ENCODE data around the gene UBTD2. TPM values are rescaled to one million over a fixed set of nuclear protein-coding genes. Genes with fewer than 3 reads are reported as not detected.

The UBTD2 gene
- total and polyA plus RNA-seq, 10 of the 15 experiments (the other 5 are each of a cell fraction or from before 2014, with no cell fraction given) = 7.7 to 30.5 (median 19.4) TPM

- TF ChIP-seq MEF2A (IDR thresholded peaks at IDR 0.05; ENCODE audit: insufficient read depth, low read depth, low read length) (no peak), ETV6 (conservative IDR thresholded peaks at IDR 0.05 in 1 of 2, IDR thresholded peaks at IDR 0.05 in 1 of 2; ENCODE audit: borderline replicate concordance in 1 of 2, low read depth in 1 of 2) (no peak), IRF3 (IDR thresholded peaks at IDR 0.05) (no peak), CREB1 (IDR thresholded peaks at IDR 0.05; ENCODE audit: low read depth) (peak; percentile 51; the same call in 1 of the 2 replicates), CEBPZ (IDR thresholded peaks at IDR 0.05; ENCODE audit: low read depth, low read length) (no peak), MYC (IDR thresholded peaks at IDR 0.05; ENCODE audit: insufficient read depth, insufficient read length, insufficient replicate concordance, low read length, severe bottlenecking) (peak; percentile 20), EED (IDR thresholded peaks at IDR 0.05; ENCODE audit: low read depth) (no peak), POLR2AphosphoS5 (IDR thresholded peaks at IDR 0.05; ENCODE audit: low read length) (peak; percentile 37; the same call in 1 of the 2 replicates), MEF2B (IDR thresholded peaks at IDR 0.05; ENCODE audit: partially characterized antibody, poor library complexity, severe bottlenecking) (peak; percentile 18), ASH2L (IDR thresholded peaks at IDR 0.05; ENCODE audit: borderline replicate concordance, low read depth) (0 out of 2 replicates have a peak, but pooled peaks have one; percentile 30), HSF1 (IDR thresholded peaks at IDR 0.05; ENCODE audit: low read depth, low read length) (no peak), SIX5 (IDR thresholded peaks at IDR 0.05; ENCODE audit: low read depth, low read length, severe bottlenecking) (no peak), IKZF2 (IDR thresholded peaks at IDR 0.05) (peak in 1 of 2 experiments; percentile 41; a peak in 1 of 4 replicates), E4F1 (IDR thresholded peaks at IDR 0.05; ENCODE audit: borderline replicate concordance, partially characterized antibody) (no peak), BACH1 (IDR thresholded peaks at IDR 0.05; ENCODE audit: borderline replicate concordance) (no peak), EGR1 (IDR thresholded peaks at IDR 0.05; ENCODE audit: borderline replicate concordance in 1 of 2, low read depth in 2 of 2, low read length in 2 of 2) (no peak; a peak in 1 of 3 replicates), HDAC6 (IDR thresholded peaks at IDR 0.05; ENCODE audit: unreplicated experiment) (no peak), HDAC2 (IDR thresholded peaks at IDR 0.05) (no peak), RFX5 (IDR thresholded peaks at IDR 0.05; ENCODE audit: low read depth, low read length) (no peak), RB1 (IDR thresholded peaks at IDR 0.05; ENCODE audit: borderline replicate concordance) (peak; percentile 53; the same call in 1 of the 2 replicates), CBFB (IDR thresholded peaks at IDR 0.05; ENCODE audit: low read depth) (no peak)
These were observed at the start of gene UBTD2 (continued) for GRCh38 chr5:172283020-172283861.
